Activated CD8-positive, alpha-beta memory T cell treated with anti-CD3 and anti-CD28 coated beads, Interleukin-2, amount 50 U/mL, for 24 hours (primary cell): ENCODE measurements around the gene REPS2.
"Not testable (repeated sequence)": the region's sequence is repeated elsewhere in the genome, so short reads cannot be mapped to it uniquely, and the experiment has no call there.

Experiments used
- DNase-seq: peaks from one replicate; pipeline ENCODE4 v3.0.0-alpha.2; 2020; ENCODE audit errors: extremely low read depth

Gene REPS2

GRCh38 chrX:16946361-16946964 is at the start of gene REPS2:
TSS of gene REPS2 (plus strand) at chrX:16946658. CDS start at chrX:16946862, 204 bp downstream.
- peak; percentile 21 for DNase-seq

GRCh38 chrX:16897445-16897844 is 49.0 kb upstream of the REPS2 start:
- DNase-seq: no peak

- no peak for DNase-seq
These were observed 43.0 kb upstream of the REPS2 start for GRCh38 chrX:16903274-16904022.

- DNase-seq: no peak
These were observed 36.1 kb upstream of the REPS2 start for GRCh38 chrX:16910376-16910775.

GRCh38 chrX:16914058-16914457 is 32.4 kb upstream of the REPS2 start:
- no peak for DNase-seq

- DNase-seq: no peak
These were observed 29.9 kb upstream of the REPS2 start for GRCh38 chrX:16916561-16916960.

- no peak for DNase-seq
These were observed 29.3 kb upstream of the REPS2 start for GRCh38 chrX:16917120-16917519.

- no peak for DNase-seq
These were observed 27.5 kb upstream of the REPS2 start for GRCh38 chrX:16918979-16919378.

- DNase-seq: no peak
These were observed 26.4 kb upstream of the REPS2 start for GRCh38 chrX:16920075-16920474.

- no peak for DNase-seq
These were observed 23.3 kb upstream of the REPS2 start for GRCh38 chrX:16923157-16923556.

- no peak for DNase-seq
These were observed 21.6 kb upstream of the REPS2 start for GRCh38 chrX:16924631-16925480.

- DNase-seq: no peak
These were observed 16.1 kb upstream of the REPS2 start for GRCh38 chrX:16930392-16930791.

- no peak for DNase-seq
These were observed 15.1 kb upstream of the REPS2 start for GRCh38 chrX:16931371-16931770.

GRCh38 chrX:16931855-16932575 is 14.4 kb upstream of the REPS2 start:
- DNase-seq: no peak

GRCh38 chrX:16934185-16934584 is 12.3 kb upstream of the REPS2 start:
- no peak for DNase-seq

GRCh38 chrX:16946971-16947562 is 609 bp downstream of the REPS2 start:
- no peak for DNase-seq

GRCh38 chrX:16950423-16950822 is 4.0 kb downstream of the REPS2 start:
- DNase-seq: no peak

GRCh38 chrX:16953606-16954211 is 7.3 kb downstream of the REPS2 start:
- no peak for DNase-seq

- no peak for DNase-seq
These were observed 11.3 kb downstream of the REPS2 start for GRCh38 chrX:16957751-16958150.

- no peak for DNase-seq
These were observed 11.9 kb downstream of the REPS2 start for GRCh38 chrX:16958356-16958755.

- not testable (repeated sequence) for DNase-seq
These were observed 16.2 kb downstream of the REPS2 start for GRCh38 chrX:16962661-16963060.
